Measurements from ENCODE around the gene FRMD1. TPM values are rescaled to one million over a fixed set of nuclear protein-coding genes. Genes with fewer than 3 reads are reported as not detected.

FRMD1 gene
- total RNA-seq, 1 donor: under 0.01 TPM

DNA sequence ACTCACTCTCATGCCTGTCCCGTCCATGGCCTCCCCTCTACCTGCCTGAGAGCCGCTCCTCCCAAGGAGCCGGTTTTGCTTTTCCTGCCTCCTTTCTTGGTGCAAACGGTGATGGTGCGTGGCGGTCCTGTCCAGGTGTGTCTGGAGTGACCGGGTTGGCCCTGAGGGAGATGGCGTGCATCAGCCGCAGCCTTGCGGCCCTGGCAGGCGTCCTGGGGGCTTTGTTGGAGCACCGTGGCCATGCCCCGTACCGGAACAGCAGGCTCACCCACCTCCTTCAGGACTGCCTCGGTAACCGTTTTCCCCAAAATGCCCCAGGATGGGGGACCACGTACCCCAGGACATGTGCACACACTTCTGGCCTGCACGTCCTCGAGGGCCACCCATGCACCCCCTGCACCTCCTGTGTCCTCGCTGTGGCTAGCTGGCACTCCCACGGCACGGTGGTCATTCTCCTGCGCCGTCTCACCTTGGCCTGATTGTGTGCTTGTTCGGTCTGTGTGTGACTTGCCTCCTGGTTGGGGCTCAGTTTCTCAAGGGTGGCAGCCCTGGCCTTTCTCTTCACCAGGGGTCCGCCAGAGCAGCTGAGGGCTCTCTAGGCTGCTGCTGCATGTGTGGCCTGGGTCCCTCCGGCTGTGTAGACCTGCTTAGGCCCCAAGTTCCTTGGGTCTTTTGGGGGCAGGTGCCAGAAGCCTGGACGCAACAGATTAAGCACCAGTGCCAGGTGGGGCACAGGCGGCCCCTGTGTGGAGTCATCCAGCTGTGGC lies 36.4 kb downstream of the FRMD1 start:
- TF ChIP-seq, protein P1, sequence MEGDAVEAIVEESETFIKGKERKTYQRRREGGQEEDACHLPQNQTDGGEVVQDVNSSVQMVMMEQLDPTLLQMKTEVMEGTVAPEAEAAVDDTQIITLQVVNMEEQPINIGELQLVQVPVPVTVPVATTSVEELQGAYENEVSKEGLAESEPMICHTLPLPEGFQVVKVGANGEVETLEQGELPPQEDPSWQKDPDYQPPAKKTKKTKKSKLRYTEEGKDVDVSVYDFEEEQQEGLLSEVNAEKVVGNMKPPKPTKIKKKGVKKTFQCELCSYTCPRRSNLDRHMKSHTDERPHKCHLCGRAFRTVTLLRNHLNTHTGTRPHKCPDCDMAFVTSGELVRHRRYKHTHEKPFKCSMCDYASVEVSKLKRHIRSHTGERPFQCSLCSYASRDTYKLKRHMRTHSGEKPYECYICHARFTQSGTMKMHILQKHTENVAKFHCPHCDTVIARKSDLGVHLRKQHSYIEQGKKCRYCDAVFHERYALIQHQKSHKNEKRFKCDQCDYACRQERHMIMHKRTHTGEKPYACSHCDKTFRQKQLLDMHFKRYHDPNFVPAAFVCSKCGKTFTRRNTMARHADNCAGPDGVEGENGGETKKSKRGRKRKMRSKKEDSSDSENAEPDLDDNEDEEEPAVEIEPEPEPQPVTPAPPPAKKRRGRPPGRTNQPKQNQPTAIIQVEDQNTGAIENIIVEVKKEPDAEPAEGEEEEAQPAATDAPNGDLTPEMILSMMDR (IDR thresholded peaks at IDR 0.05; ENCODE audit: extremely low read depth, low read depth, low read length): no peak
- Histone ChIP-seq H2AFZ (ENCODE audit: low read length) (no peak overlapping the region), H3K27me3 (ENCODE audit: insufficient read depth, low read length) (no peaks in the 10 kb centered on the region), H3K36me3 (ENCODE audit: insufficient read depth, low read length) (no peaks in the 10 kb centered on the region), H4K20me1 (ENCODE audit: insufficient read depth, low read length) (no peaks in the 10 kb centered on the region), H3K27ac (ENCODE audit: low read depth, low read length) (no peak overlapping the region), H3K4me1 (ENCODE audit: insufficient read depth, low read length) (no peaks in the 10 kb centered on the region), H3K9me3 (ENCODE audit: low read depth, low read length) (peaks cover 13% of the 10 kb centered on the region), H3K4me2 (ENCODE audit: insufficient read depth, low read length) (no peak overlapping the region), H3K4me3 (ENCODE audit: insufficient read depth, low read length) (no peak overlapping the region), H3K79me2 (ENCODE audit: insufficient read depth, low read length) (no peaks in the 10 kb centered on the region)
- DNase-seq (ENCODE audit: insufficient read length, low spot score, missing footprints): peak; percentile 61

DNA sequence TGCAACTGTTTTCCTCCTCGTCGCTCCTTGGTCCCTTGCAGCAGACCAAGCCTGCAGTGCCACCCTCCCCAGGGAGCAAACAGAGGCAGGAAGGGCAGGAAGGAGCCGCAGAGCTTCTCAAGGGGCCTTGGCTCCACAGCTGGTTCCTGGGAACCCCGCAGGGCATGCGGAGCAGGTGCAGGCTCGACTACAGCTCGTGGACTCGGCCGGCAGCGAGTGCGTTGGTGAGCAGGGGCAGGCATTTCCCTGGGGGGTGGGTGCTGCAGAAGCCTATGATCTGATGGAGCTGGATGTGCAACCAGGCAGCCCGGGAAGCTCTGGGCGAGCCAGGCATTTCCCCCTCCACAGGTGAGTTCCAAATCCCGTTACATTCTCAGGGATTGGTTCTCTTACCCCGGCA lies 37.1 kb downstream of the FRMD1 start:
- H3K9me3 ChIP-seq (ENCODE audit: low read depth, low read length): peaks cover 13% of the 10 kb centered on the region
- DNase-seq (ENCODE audit: insufficient read length, low spot score, missing footprints): peak; percentile 55
- no peak overlapping the region for H2AFZ ChIP-seq (ENCODE audit: low read length)
- no peaks in the 10 kb centered on the region for H3K4me1 ChIP-seq (ENCODE audit: insufficient read depth, low read length)
- no peak overlapping the region for H3K4me2 ChIP-seq (ENCODE audit: insufficient read depth, low read length)
- no peaks in the 10 kb centered on the region for H3K79me2 ChIP-seq (ENCODE audit: insufficient read depth, low read length)
- H3K36me3 ChIP-seq (ENCODE audit: insufficient read depth, low read length): no peaks in the 10 kb centered on the region
- H3K4me3 ChIP-seq (ENCODE audit: insufficient read depth, low read length): no peak overlapping the region
- no peaks in the 10 kb centered on the region for H4K20me1 ChIP-seq (ENCODE audit: insufficient read depth, low read length)
- H3K27ac ChIP-seq (ENCODE audit: low read depth, low read length): no peak overlapping the region
- TF ChIP-seq, protein P1 (IDR thresholded peaks at IDR 0.05; ENCODE audit: extremely low read depth, low read depth, low read length): no peak
- no peaks in the 10 kb centered on the region for H3K27me3 ChIP-seq (ENCODE audit: insufficient read depth, low read length)

DNA sequence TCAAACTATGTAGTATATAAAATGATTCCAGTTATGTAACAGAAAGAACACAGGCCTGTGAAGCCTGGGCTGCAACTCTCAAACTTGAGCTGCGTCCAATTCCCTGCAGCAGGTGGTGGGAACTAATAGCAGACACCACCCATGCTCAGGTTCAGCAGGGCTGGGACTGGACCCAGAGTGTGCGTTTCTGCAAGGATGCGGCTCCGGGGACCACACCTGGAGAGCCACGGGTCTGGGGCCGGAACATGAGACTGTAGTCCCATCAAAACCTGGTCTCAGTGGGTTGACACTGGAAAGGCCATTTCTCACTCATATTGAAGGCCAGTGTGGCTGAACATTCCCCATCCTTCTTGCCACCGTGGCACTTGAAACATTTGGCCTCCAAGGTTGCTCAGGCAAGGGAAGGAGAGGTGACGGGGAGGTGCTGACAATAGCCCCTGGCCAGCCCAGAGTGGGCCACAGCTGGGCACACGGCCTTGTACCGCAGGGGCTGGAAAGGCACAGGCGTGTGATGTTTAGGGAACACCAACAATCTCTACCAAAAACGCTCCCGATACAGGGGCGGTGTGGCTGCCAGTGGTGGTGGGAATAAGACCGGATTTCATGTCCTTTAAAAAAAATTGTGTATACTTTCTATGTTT lies 38.0 kb downstream of the FRMD1 start:
- Histone ChIP-seq H3K27me3 (ENCODE audit: insufficient read depth, low read length) (no peaks in the 10 kb centered on the region), H3K4me1 (ENCODE audit: insufficient read depth, low read length) (peaks cover 5% of the 10 kb centered on the region), H3K9me3 (ENCODE audit: low read depth, low read length) (peaks cover 13% of the 10 kb centered on the region), H3K4me2 (ENCODE audit: insufficient read depth, low read length) (no peak overlapping the region), H3K36me3 (ENCODE audit: insufficient read depth, low read length) (no peaks in the 10 kb centered on the region), H3K4me3 (ENCODE audit: insufficient read depth, low read length) (no peak overlapping the region), H3K27ac (ENCODE audit: low read depth, low read length) (no peak overlapping the region), H2AFZ (ENCODE audit: low read length) (no peak overlapping the region), H3K79me2 (ENCODE audit: insufficient read depth, low read length) (no peaks in the 10 kb centered on the region), H4K20me1 (ENCODE audit: insufficient read depth, low read length) (no peaks in the 10 kb centered on the region)
- DNase-seq (ENCODE audit: insufficient read length, low spot score, missing footprints): peak; percentile 71
- TF ChIP-seq, protein P1 (IDR thresholded peaks at IDR 0.05; ENCODE audit: extremely low read depth, low read depth, low read length): no peak

DNA sequence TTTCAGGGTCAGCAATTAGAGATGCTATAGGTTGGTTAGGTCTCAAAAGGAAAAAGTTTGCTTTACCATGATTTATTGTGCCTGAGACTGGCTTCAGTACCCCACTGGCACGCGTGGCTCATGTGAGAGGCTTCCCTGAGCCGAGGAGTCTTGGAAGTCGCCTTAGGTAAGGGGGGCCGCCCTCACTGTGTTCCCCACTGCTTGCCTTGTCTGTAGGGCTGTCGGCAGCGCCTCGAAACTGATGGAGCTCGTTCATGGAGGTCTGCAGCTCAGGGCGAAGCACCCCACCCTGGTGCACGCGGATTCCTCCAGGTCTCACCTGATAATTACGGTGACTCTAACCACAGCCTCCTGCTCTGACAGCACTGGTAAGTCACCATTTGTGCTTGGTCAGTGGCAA lies 39.2 kb downstream of the FRMD1 start:
- DNase-seq (ENCODE audit: insufficient read length, low spot score, missing footprints): peak; percentile 39
- Histone ChIP-seq H3K27ac (ENCODE audit: low read depth, low read length) (no peak overlapping the region), H3K9me3 (ENCODE audit: low read depth, low read length) (peaks cover 13% of the 10 kb centered on the region), H3K4me2 (ENCODE audit: insufficient read depth, low read length) (no peak overlapping the region), H2AFZ (ENCODE audit: low read length) (no peak overlapping the region), H3K4me3 (ENCODE audit: insufficient read depth, low read length) (no peak overlapping the region), H3K79me2 (ENCODE audit: insufficient read depth, low read length) (no peaks in the 10 kb centered on the region), H4K20me1 (ENCODE audit: insufficient read depth, low read length) (no peaks in the 10 kb centered on the region), H3K36me3 (ENCODE audit: insufficient read depth, low read length) (no peaks in the 10 kb centered on the region), H3K4me1 (ENCODE audit: insufficient read depth, low read length) (peaks cover 10% of the 10 kb centered on the region), H3K27me3 (ENCODE audit: insufficient read depth, low read length) (no peaks in the 10 kb centered on the region)
- TF ChIP-seq, protein P1 (IDR thresholded peaks at IDR 0.05; ENCODE audit: extremely low read depth, low read depth, low read length): no peak

Data from osteoblast (primary cell).